ENCODE measurements around the gene JSRP1.

JSRP1 gene

GRCh38 chr19:2269244-2270156 lies 13.3 kb upstream of the JSRP1 start:
- H3K4me3 ChIP-seq (ENCODE audit: low read depth, low read length): peak overlapping the region; percentile 99
- DNase-seq (ENCODE audit: low read depth, low spot score): peak; percentile 97
- in situ Hi-C loops (cut with HindIII; ENCODE audit: low sequenced_read_pairs): no loop called here
- no peak for TF ChIP-seq CTCF (IDR thresholded peaks at IDR 0.05; ENCODE audit: low read depth, low read length)

GRCh38 chr19:2268861-2269243 lies 12.6 kb upstream of the JSRP1 start:
- no peak for TF ChIP-seq CTCF (IDR thresholded peaks at IDR 0.05; ENCODE audit: low read depth, low read length)
- no peak for DNase-seq (ENCODE audit: low read depth, low spot score)
- peak overlapping the region; percentile 69 for H3K4me3 ChIP-seq (ENCODE audit: low read depth, low read length)
- in situ Hi-C loops (cut with HindIII; ENCODE audit: low sequenced_read_pairs): no loop called here

- in situ Hi-C loops (cut with HindIII; ENCODE audit: low sequenced_read_pairs): no loop called here
- H3K4me3 ChIP-seq (ENCODE audit: low read depth, low read length): no peak overlapping the region
- no peak for DNase-seq (ENCODE audit: low read depth, low spot score)
- no peak for TF ChIP-seq CTCF (IDR thresholded peaks at IDR 0.05; ENCODE audit: low read depth, low read length)
Observed at GRCh38 chr19:2268480-2268830, 12.2 kb upstream of the JSRP1 start.

GRCh38 chr19:2266183-2266993 lies 10.2 kb upstream of the JSRP1 start:
- TF ChIP-seq CTCF (IDR thresholded peaks at IDR 0.05; ENCODE audit: low read depth, low read length): no peak
- in situ Hi-C loops (cut with HindIII; ENCODE audit: low sequenced_read_pairs): no loop called here
- H3K4me3 ChIP-seq (ENCODE audit: low read depth, low read length): no peak overlapping the region
- DNase-seq (ENCODE audit: low read depth, low spot score): peak; percentile 71

GRCh38 chr19:2261438-2262172 lies 5.4 kb upstream of the JSRP1 start:
- no peak for DNase-seq (ENCODE audit: low read depth, low spot score)
- peak; percentile 71 for TF ChIP-seq CTCF (IDR thresholded peaks at IDR 0.05; ENCODE audit: low read depth, low read length)
- no peak overlapping the region for H3K4me3 ChIP-seq (ENCODE audit: low read depth, low read length)
- in situ Hi-C loops (cut with HindIII; ENCODE audit: low sequenced_read_pairs): no loop called here

GRCh38 chr19:2260341-2260805 lies 4.2 kb upstream of the JSRP1 start:
- no peak for DNase-seq (ENCODE audit: low read depth, low spot score)
- in situ Hi-C loops (cut with HindIII; ENCODE audit: low sequenced_read_pairs): no loop called here
- no peak overlapping the region for H3K4me3 ChIP-seq (ENCODE audit: low read depth, low read length)
- TF ChIP-seq CTCF (IDR thresholded peaks at IDR 0.05; ENCODE audit: low read depth, low read length): no peak

Data from astrocyte of the spinal cord (primary cell).